ENCODE results near the gene CHCHD10. TPM values are rescaled to one million over a fixed set of nuclear protein-coding genes. Genes with fewer than 3 reads are reported as not detected.
"Not testable (repeated sequence)": the region's sequence is repeated elsewhere in the genome, so short reads cannot be mapped to it uniquely, and the experiment has no call there.

CHCHD10 gene
- total RNA-seq, 1 experiment from 2014 or later = 178 TPM

GRCh38 chr22:23737696-23738095 lies 30.1 kb downstream of the CHCHD10 start:
- intact Hi-C loops (cut with micrococcal nuclease; ENCODE audit: unreplicated experiment) = no loop called here
- H3K4me1 Mint-ChIP-seq (ENCODE audit: low read depth, unreplicated experiment) = no peaks in the 10 kb centered on the region
- POLR2A ChIA-PET = no interaction called here
- no peaks in the 10 kb centered on the region for H3K9me3 ChIP-seq
- BruUV-seq (replicated peaks) = no TSS peak
- no peak for DNase-seq
- H3K4me3 Mint-ChIP-seq (ENCODE audit: unreplicated experiment) = no peak overlapping the region
- no peaks in the 10 kb centered on the region for H3K27me3 ChIP-seq (replicated peaks; ENCODE audit: control insufficient read depth, insufficient read depth, low read length)
- TF ChIP-seq CTCF (IDR thresholded peaks at IDR 0.05; ENCODE audit: insufficient read depth in 1 of 2, low read depth in 1 of 2, low read length in 1 of 2, severe bottlenecking in 1 of 2, unreplicated experiment in 1 of 2) = no peak
- no peak overlapping the region for H3K4me3 ChIP-seq (ENCODE audit: low read depth, low read length)
- no peaks in the 10 kb centered on the region for H3K9me3 Mint-ChIP-seq (ENCODE audit: unreplicated experiment)
- no peaks in the 10 kb centered on the region for H3K4me1 ChIP-seq
- no peaks in the 10 kb centered on the region for H3K27me3 Mint-ChIP-seq (ENCODE audit: insufficient read depth, unreplicated experiment)
- CTCF ChIA-PET = interaction anchor here (1.6 kb wide), 1 partner anchor 112 kb away, joined by 5 read pairs; no protein-coding TSS in a partner anchor
- H3K27ac Mint-ChIP-seq (ENCODE audit: unreplicated experiment) = no peak overlapping the region
- H3K36me3 ChIP-seq (ENCODE audit: control insufficient read depth, insufficient read depth, low read length) = no peaks in the 10 kb centered on the region
- H3K36me3 Mint-ChIP-seq (ENCODE audit: insufficient read depth, unreplicated experiment) = no peaks in the 10 kb centered on the region

GRCh38 chr22:23728108-23728507 lies 39.7 kb downstream of the CHCHD10 start:
- H3K9me3 Mint-ChIP-seq (ENCODE audit: unreplicated experiment); CTCF ChIA-PET; H3K4me1 Mint-ChIP-seq (ENCODE audit: low read depth, unreplicated experiment); H3K4me3 Mint-ChIP-seq (ENCODE audit: unreplicated experiment); H3K27me3 ChIP-seq (replicated peaks; ENCODE audit: control insufficient read depth, insufficient read depth, low read length); H3K36me3 ChIP-seq (ENCODE audit: control insufficient read depth, insufficient read depth, low read length); H3K27ac Mint-ChIP-seq (ENCODE audit: unreplicated experiment); H3K4me3 ChIP-seq (ENCODE audit: low read depth, low read length); H3K27me3 Mint-ChIP-seq (ENCODE audit: insufficient read depth, unreplicated experiment); BruUV-seq (replicated peaks); H3K4me1 ChIP-seq; POLR2A ChIA-PET; H3K36me3 Mint-ChIP-seq (ENCODE audit: insufficient read depth, unreplicated experiment); DNase-seq; H3K9me3 ChIP-seq; intact Hi-C loops (cut with micrococcal nuclease; ENCODE audit: unreplicated experiment): not testable (repeated sequence)

GRCh38 chr22:23722724-23723123 lies 45.0 kb downstream of the CHCHD10 start:
- H3K4me3 Mint-ChIP-seq (ENCODE audit: unreplicated experiment) = no peak overlapping the region
- H3K9me3 Mint-ChIP-seq (ENCODE audit: unreplicated experiment) = no peaks in the 10 kb centered on the region
- no peaks in the 10 kb centered on the region for H3K27me3 ChIP-seq (replicated peaks; ENCODE audit: control insufficient read depth, insufficient read depth, low read length)
- CTCF ChIA-PET = no interaction called here
- no peaks in the 10 kb centered on the region for H3K36me3 Mint-ChIP-seq (ENCODE audit: insufficient read depth, unreplicated experiment)
- no TSS peak for BruUV-seq (replicated peaks)
- no peak for TF ChIP-seq CTCF (IDR thresholded peaks at IDR 0.05; ENCODE audit: insufficient read depth in 1 of 2, low read depth in 1 of 2, low read length in 1 of 2, severe bottlenecking in 1 of 2, unreplicated experiment in 1 of 2)
- H3K4me1 ChIP-seq = no peaks in the 10 kb centered on the region
- H3K27me3 Mint-ChIP-seq (ENCODE audit: insufficient read depth, unreplicated experiment) = no peaks in the 10 kb centered on the region
- H3K36me3 ChIP-seq (ENCODE audit: control insufficient read depth, insufficient read depth, low read length) = no peaks in the 10 kb centered on the region
- no peaks in the 10 kb centered on the region for H3K9me3 ChIP-seq
- no peak overlapping the region for H3K27ac Mint-ChIP-seq (ENCODE audit: unreplicated experiment)
- POLR2A ChIA-PET = no interaction called here
- H3K4me1 Mint-ChIP-seq (ENCODE audit: low read depth, unreplicated experiment) = no peaks in the 10 kb centered on the region
- no peak for DNase-seq
- no peak overlapping the region for H3K4me3 ChIP-seq (ENCODE audit: low read depth, low read length)
- intact Hi-C loops (cut with micrococcal nuclease; ENCODE audit: unreplicated experiment) = no loop called here

- ChIA-PET POLR2A (no interaction called here), CTCF (no interaction called here)
- no peak for TF ChIP-seq CTCF (IDR thresholded peaks at IDR 0.05; ENCODE audit: insufficient read depth in 1 of 2, low read depth in 1 of 2, low read length in 1 of 2, severe bottlenecking in 1 of 2, unreplicated experiment in 1 of 2)
- Mint-ChIP-seq H3K27me3 (ENCODE audit: insufficient read depth, unreplicated experiment) (no peaks in the 10 kb centered on the region), H3K4me1 (ENCODE audit: low read depth, unreplicated experiment) (no peaks in the 10 kb centered on the region), H3K36me3 (ENCODE audit: insufficient read depth, unreplicated experiment) (peaks cover 3% of the 10 kb centered on the region), H3K27ac (ENCODE audit: unreplicated experiment) (no peak overlapping the region), H3K9me3 (ENCODE audit: unreplicated experiment) (no peaks in the 10 kb centered on the region), H3K4me3 (ENCODE audit: unreplicated experiment) (no peak overlapping the region)
- no peak for DNase-seq
- Histone ChIP-seq H3K36me3 (ENCODE audit: control insufficient read depth, insufficient read depth, low read length) (no peaks in the 10 kb centered on the region), H3K4me3 (ENCODE audit: low read depth, low read length) (no peak overlapping the region), H3K9me3 (no peaks in the 10 kb centered on the region), H3K27me3 (replicated peaks; ENCODE audit: control insufficient read depth, insufficient read depth, low read length) (no peaks in the 10 kb centered on the region), H3K4me1 (peaks cover 4% of the 10 kb centered on the region; the same call in 1 of the 2 replicates)
- no TSS peak for BruUV-seq (replicated peaks)
- intact Hi-C loops (cut with micrococcal nuclease; ENCODE audit: unreplicated experiment) = no loop called here
Measured at GRCh38 chr22:23722160-23722559, 45.6 kb downstream of the CHCHD10 start.

All from Caco-2 (cell line).